Activated effector memory CD4-positive, alpha-beta T cell treated with Interleukin-2 at 50 U/mL for 16 hours (primary cell): ENCODE measurements around the gene SLC35A1.
"Not testable (repeated sequence)": the region's sequence is repeated elsewhere in the genome, so short reads cannot be mapped to it uniquely, and the experiment has no call there.

Source experiments
- DNase-seq: peaks from one replicate; pipeline ENCODE4 v3.0.0-alpha.2; 2020

The SLC35A1 gene, protein sequence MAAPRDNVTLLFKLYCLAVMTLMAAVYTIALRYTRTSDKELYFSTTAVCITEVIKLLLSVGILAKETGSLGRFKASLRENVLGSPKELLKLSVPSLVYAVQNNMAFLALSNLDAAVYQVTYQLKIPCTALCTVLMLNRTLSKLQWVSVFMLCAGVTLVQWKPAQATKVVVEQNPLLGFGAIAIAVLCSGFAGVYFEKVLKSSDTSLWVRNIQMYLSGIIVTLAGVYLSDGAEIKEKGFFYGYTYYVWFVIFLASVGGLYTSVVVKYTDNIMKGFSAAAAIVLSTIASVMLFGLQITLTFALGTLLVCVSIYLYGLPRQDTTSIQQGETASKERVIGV

DNA sequence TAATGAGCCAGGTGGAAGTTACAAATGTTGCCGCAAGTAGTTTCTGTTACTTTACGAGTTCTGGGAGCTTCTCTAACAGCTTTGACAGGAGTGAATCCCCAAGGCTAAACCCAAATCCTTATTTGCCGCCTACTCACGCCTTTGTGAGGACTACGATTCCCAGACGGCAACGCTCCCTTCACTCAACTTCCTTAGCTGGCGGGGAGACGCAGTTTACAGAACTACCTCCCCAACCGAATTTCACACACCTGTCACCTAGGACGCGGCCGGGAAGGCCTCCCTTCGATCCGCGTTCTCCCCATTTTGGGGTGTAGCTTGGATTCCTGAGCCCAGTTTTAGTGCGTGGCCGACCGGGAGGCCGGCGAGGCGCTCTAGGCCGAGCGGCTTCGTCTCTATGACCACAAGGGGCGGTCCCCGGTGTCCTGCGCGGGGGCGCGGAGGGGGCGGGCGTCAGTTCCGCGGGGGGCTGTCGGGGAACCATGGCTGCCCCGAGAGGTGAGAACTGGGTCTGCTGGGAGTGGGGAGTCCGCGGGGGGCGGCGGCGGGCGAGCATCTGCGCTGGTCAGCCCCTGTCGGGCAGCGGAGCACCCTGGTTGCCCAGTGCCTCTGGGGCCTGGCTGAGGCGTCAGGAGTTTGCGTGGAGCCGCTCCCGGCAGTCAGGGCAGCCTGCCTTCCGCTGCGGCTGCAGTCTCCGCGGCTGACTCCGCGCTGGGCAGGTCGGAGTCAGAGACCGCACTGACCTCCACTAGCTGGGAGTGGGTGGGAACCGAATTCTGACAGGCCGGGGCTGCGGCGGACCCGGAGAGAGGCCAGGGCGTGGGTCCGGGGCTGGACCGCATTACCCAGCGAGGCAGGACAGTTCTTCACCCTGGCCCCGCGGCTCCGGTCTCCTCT lies at the start of gene SLC35A1:
Gene SLC35A1, plus strand, starts transcription at position 450 of the 894 bp plus-strand sequence. Its CDS starts 30 bp downstream, at position 480.
- peak; percentile 81 for DNase-seq

DNA sequence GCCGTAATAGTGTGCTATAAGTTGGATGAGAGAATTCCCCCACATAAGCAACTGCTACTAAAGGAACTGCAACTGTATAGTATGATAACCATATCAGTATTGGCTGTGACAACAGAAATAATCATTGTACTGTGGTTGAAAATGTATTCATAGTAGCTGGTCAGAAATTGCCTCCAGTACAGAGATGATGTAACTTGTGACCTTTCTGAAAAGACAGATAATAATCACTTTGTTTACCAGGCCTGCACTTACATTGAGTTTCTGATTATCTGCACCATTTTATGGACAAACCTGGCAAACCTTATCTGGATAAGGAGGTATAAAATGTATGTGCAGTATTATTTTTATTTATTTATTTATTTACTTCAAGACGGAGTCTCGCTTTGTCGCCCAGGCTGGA lies 46.0 kb upstream of the SLC35A1 start:
- no peak for DNase-seq

DNA sequence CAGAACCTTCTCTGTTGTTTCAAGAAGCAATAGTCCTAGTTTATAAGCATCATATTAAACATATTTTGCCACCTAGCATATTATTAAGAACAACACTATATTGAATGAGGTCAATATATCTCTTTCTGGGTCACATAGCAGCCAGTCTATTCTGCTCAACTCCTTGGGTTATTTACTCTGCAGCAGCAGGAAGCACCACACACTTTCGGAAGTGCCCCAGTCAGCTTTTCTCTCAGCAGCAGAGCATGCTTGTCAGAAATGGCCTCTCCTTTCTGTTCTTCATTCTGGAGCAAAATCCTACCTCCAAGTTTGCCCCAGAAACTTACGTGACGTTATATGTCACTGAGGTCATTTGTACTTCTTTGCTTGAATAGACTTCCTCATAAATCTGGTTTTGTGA lies 42.3 kb upstream of the SLC35A1 start:
- no peak for DNase-seq

DNA sequence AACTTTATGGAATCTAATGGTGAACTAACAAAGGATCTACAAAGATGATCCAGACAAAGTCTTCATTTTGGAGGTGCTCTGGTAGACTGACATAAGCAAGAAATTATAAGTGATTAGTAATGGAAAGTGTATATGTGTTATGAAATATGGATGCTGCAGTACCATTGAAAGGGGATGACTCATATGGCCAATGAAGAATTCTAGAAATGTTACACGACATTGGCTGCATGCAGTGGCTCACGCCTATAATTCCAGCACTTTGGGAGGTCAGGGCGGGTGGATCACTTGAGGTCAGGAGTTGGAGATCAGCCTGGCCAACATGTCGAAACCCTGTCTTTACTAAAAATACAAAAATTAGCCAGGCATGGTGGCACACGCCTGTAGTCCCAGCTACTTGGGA lies 41.5 kb upstream of the SLC35A1 start:
- no peak for DNase-seq

DNA sequence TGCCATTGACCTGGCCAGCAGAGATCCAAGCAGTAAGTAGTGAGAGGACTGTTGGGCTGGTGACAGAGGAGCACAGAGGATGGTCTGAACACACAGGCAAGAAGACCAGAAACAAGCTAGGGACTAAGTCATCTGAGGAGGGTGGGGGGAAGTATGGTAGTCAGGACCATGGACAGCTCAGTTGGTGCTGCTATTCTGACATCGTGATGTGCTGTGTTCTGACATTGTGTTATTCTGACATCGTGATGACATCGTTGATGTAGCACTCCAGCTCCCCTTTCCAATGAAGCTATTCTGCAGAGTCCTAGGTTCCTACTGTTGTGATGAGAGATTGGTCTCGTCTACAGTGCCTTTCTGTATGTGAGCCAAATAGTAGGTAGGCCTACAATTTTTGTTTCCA lies 36.3 kb upstream of the SLC35A1 start:
- DNase-seq: peak; percentile 10

DNA sequence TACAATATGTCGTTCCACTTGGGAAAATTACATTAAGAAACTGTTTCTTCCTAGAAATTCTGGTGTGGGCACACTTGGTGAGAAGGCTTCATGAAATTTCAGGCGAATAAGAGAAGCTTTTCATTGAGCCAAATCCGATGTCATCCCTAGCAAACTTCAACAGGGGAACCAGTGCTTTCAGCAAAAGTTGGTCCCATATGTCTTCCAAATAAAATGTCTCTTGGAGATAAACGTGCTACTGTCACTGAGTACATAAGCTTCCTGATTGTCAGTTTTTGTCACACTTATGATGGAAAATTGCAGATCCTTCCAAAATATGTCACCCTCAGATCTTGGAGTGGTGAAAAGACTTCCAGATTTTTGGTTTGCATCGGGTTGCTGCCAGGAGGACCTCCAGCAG lies 31.1 kb upstream of the SLC35A1 start:
- DNase-seq: no peak

DNA sequence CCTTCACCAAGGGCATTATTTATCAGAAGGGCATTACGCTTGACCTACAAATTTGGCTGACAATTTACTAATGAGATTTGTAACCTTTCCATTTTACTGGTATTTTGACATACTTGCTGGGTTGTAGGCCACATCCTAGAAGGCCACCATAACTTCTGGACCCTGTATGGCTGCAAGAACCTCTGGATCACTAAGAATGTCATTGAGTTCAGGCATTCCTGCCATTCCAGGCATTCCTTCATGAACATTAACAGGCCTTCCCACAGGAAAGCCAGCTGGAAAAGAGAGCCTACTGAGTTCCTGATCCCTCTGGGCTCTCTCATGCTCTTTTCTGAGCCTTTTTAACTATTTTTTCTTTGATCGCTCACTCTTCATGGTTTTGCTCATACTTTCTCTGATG lies 28.4 kb upstream of the SLC35A1 start:
- no peak for DNase-seq

DNA sequence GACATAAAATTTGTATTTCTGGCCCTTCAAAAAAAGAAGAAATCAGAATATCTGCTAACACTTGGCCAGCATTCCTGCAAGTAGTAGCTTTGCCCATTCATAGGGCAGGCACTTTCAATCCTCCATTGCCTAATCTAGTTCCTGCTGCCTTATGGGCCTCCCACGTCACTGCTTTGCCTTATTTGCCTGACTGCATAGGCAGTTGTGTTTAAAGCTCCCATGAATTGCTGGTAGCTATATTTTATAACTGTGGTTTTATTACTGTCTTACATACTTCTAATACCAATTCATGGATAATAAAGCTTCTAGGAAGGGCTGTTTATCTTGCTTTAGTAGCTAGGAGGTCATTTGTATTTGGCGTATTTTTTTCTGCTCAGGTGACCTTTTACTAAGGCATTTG lies 7.7 kb upstream of the SLC35A1 start:
- DNase-seq: no peak

DNA sequence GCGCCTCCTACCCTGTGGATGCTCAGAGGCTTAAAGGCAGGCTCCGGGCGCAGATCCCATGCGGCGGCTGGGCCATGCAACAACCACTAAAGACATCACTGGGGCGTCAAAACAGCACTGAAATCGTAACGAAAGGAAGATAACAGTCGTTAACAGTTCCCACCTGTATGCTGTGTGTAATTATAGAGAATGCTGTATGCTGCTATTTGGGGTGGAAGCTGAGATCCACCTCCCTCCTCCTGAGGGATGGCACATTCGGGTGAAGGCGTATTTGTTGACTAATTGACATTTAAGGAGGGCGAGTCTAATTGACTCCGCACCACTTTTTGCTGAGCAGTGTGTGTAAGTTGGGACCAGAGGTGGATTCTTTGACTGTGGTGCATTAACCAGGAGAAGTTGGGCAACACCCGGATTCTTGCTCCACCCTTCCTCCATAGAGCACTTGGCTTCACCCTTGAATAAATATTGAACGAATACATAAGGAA lies 687 bp downstream of the SLC35A1 start:
- DNase-seq: no peak

DNA sequence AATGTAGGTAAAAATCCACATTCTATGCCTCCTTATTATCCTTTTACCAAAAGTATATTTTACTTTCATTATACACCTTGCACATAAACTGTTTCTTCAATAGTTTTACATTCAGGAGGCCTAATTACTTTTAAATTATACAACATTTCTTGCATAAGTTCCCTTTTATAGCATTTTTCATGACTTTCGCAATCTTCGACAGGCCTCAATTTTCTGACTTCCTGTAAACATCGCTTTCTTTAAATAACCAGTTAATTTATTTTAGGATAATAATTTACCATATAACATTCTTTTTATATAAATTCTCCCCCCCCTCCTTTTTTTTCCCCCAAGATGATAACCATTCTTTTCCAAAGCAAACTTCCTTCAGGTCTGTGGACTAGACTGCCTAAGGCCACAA lies 9.2 kb downstream of the SLC35A1 start:
- DNase-seq: no peak

DNA sequence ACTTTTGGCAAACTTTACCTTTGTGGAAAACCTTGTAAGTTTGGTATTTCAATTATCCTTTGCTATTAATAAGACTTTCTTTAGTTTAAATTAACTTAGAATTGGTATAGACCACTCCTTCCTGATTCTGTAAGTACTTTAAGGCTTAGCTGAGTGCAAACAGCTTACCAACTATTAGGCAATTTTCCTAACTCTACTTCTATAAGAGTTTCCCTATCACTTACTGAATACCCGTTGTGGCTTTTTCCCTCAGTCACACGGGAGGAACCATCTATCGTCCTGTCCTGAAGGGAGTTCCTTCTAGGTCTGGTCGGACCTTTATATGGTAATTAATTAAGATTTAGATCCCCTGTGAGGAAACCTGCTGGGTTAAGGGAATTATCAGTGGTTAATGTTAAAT lies 9.6 kb downstream of the SLC35A1 start:
- no peak for DNase-seq

DNA sequence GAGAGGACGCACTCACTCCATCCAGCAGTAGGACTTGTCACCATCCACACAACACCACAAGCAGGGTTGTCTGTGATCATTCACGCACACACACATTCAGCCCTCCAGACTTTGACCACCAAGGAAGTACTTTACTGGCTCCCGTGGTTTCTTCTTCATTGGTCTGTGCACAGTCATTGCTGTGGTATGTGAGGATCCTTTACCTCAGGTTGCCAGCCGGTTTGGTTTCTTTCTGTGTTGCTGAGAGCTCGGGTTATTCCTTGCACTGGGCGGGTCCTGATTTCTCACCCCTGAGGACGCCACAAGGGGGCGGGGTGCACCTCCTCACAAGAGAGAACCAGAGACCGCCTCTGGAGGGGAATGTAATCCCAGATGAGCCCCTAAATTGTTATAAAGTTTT lies 11.2 kb downstream of the SLC35A1 start:
- DNase-seq: no peak

DNA sequence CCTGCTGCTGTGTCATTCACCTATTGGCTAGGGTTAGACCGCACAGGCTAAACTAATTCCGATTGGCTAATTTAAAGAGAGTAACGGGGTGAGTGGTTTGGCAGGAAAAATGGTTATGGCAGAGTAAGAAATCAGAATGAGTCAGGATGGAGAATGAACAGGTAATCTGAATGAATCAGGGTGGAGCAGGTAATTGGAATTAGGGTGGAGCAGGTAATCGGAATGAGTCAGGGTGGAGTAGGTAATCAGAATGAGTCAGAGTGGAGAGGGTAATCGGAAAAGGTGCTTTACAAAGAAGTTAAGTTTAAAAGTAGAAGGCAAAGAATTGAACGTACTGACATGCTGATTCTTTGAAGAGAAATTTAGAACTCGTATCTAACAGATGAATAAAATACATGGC lies 11.7 kb downstream of the SLC35A1 start:
- DNase-seq: no peak

DNA sequence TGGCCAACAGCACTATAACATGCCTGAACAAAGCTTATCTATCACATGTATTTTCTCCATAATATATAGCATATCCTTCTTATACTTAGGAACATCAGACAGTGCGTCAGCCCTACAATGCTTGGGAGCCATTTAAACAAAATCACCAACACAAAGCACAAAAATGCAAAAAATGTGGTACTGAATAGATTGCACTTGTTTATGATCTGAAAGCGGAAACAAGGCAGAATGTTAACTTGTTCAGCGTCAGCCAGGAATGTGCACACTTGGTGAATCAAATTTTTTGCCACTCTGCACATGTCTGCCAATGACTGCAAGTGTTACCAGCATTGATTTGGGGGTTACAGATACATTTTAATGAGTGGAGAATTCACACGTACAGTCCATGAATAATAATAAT lies 14.8 kb downstream of the SLC35A1 start:
- DNase-seq: no peak

DNA sequence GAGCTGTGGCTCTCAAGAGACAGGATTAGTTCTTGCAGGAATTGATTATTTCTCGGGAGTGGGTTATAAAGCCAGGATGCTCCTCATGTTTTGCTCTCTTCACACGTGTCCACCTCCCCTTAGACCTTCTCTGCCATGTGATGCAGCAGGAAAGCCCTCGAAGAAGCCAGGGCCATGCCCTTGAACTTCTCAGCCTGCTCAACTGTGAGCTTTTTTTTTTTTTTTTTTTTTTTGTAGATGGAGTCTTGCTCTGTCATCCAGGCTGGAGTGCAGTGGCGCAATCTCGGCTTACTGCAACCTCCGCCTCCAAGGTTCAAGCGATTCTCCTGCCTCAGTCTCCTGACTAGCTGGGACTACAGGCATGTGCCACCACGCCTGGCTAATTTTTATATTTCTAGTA lies 16.6 kb downstream of the SLC35A1 start:
- DNase-seq: not testable (repeated sequence)

DNA sequence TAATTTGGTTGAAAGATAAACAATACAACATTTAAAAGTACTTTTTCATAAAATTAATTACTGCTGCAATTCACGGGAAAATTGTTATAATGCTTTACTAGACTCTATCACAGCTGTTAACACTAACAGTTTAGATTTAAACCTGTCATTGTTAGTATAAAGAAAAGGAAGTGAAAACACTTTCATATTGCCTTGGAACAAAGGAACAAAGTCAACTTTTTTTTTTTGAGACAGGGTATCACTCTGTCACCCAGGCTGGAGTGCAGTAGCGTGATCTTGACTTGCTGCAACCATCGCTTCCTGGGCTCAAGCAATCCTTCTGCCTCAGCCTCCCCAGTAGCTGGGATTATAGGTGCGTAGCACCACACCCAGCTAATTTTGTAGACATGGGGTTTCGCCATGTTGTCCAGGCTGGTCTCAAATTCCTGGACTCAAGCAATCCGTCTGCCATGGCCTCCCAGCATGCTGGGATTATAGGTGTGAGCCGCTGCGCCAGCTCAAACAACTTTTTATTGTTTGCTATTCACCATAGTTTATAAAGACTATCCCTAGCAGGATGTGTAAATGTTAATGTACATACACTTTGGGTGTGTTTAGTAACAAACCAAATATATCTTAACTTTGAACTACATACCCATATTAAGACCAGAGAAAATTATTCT lies 22.1 kb downstream of the SLC35A1 start:
- DNase-seq: no peak

DNA sequence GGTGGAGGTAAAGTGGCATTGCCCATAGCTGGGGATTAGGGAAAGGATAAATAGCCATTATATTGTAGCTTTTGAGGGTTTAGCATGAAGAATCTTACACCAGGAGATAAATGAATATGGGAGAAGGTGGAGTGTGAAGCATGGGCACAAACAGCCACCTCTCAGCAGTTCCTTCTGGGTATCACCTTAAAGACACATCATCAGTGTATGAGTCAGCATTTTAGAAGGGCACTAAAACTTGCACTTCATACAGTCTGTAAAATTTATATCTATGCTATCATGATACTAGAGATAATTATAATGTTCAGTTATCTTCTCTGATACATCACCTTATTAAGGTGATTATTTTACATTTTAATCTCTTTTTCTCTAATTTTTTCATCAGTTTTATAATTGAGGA lies 25.3 kb downstream of the SLC35A1 start:
- DNase-seq: no peak

DNA sequence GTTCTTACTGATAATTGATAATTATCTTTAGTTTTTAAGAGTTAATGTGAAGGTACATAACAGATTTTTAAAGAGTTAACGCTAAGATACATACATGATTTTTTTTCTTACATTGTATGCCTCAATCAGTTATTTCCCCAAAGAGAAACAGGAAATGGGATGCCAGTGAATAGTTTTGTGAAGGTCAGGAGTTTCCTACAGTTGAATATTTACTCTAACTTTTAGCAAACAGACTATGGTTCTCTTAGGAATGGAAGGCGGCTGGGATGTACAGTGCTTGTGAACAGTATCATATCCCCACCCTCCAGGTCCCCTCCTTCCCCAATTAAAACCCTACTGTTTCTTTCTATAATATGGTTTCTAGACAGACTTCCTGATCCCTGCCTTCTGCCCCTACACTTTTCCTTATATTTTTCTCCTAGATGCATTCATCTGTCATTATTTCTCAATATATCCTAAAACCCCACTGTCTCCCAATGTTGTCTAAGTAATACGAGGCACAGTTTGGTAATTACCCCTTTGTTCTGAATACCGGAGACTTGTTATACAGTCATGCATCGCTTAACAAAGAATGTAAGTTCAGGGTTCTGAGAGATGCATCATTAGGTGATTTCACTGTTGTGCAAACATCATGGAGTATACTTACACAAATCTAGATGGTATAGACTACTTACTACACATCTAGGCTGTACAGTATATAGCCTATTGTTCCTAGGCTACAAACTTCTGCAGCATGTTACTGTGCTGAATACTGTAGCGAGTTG lies 29.2 kb downstream of the SLC35A1 start:
- DNase-seq: no peak

DNA sequence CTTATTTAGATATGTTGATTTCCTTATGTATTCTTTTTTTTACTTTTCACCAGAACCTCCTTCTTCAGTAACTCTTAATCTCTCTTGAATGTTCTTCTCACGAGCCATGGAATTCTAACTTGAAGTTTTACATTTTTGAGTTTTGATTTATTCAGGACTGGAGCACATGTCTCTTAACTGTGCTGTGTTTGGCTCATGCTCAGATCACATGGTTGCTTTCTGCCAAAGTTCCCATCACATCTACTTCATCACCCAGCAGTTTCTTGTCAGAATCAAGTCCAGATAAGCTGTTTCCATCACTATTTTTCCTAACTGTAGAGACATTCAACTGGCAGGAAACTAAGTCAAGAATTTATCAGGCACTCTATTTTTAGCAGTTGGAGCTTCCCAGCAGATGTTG lies 31.7 kb downstream of the SLC35A1 start:
- DNase-seq: no peak

DNA sequence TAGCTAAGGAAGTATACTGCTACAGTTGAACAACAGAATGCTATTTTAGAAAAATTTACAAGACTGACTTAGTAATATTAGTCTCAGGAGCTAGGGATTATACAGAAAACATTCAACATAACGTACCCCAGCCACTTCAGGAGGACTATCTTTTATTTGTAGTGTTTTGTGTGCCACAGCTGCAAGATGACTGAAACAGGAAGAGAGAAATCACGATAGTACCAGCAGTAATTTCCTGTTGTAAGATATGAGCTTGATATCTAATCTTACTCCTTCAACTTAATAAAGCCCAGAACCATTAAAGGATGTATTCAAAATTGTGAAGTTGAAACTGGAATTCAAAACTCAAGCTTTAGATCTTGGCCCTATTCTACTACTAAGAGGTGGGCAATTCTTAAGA lies 42.1 kb downstream of the SLC35A1 start:
- no peak for DNase-seq

DNA sequence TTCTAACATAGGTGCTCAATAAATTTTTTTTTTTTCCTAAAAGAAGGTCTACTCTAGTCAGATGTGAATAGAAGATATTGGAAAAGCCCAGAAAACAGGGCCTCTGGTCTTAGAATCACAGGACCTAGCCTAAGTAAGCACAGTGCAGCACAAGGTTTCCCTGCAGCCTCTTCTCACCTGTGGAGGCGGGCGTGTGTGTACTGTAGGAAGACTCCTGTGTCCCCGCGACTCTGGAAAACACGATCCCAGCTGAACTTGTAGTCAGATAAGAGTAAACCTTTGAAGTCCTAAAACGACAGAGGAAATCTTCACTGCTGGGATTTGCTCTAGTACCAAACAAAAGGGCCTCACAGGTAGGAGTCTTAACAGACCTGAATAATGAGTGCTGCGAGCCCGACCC lies 45.7 kb downstream of the SLC35A1 start:
- no peak for DNase-seq

DNA sequence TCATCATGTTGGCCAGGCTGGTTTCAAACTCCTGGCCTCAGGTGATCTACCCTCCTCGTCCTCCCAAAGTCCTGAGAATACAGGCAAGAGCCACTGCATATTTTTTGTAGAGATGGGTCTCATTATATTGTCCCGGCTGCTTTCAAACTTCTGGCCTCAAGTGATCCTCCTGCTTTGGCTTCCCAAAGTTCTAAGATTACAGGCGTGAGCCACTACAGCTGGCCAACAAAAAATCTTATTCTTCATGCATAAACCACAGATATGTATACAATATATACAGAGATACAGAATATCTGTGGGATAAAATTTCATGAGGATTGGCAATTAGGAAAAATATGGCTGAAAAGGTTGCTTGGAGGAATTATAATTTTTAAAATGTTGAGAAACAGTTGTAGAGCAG lies 49.9 kb downstream of the SLC35A1 start:
- DNase-seq: no peak

DNA sequence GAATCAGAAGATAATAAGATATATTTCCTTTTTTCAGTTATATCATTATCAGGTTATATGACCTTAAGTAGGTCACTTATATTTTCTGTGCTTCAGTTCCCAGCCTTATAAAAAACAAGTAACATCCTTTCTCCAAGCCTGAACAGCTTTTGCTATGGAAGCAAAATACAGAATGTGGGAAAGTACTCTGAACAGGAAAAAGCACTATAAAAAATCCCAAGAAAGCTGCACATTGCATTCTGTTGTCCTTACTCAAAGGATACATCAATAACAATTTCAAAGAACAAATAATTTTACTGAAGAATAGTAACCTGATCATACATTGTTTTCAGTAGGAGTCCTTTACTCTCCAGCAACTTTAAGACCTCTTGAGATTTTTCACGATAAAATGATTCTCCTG lies 56.4 kb downstream of the SLC35A1 start:
- no peak for DNase-seq
